NCI-H2081 (cell line): ENCODE results near the gene NRG3.
"Not testable (repeated sequence)": the region's sequence is repeated elsewhere in the genome, so short reads cannot be mapped to it uniquely, and the experiment has no call there.

Experiments used
- DNase-seq, 2 experiments: peaks; one replicate each; lab custom pipeline; 2025; lab: John Stamatoyannopoulos, UW

The NRG3 gene

GRCh38 chr10:82581940-82582339 lies 706.9 kb downstream of the NRG3 start:
- DNase-seq, result no peak

GRCh38 chr10:82591421-82591820 lies 716.4 kb downstream of the NRG3 start:
- no peak for DNase-seq

- no peak for DNase-seq
Measured at GRCh38 chr10:82597840-82598239, 722.8 kb downstream of the NRG3 start.

GRCh38 chr10:82609845-82610244 lies 734.9 kb downstream of the NRG3 start:
- DNase-seq, result no peak

GRCh38 chr10:82618007-82618406 lies 743.0 kb downstream of the NRG3 start:
- peak in 1 of 2 experiments; percentile 11 for DNase-seq

GRCh38 chr10:82621680-82622079 lies 746.7 kb downstream of the NRG3 start:
- no peak for DNase-seq

- DNase-seq, result no peak
Measured at GRCh38 chr10:82622479-82622878, 747.5 kb downstream of the NRG3 start.

GRCh38 chr10:82625512-82626189 lies 750.7 kb downstream of the NRG3 start:
- no peak for DNase-seq

- DNase-seq, result no peak
Measured at GRCh38 chr10:82628373-82628772, 753.4 kb downstream of the NRG3 start.

GRCh38 chr10:82643076-82643475 lies 768.1 kb downstream of the NRG3 start:
- no peak for DNase-seq

GRCh38 chr10:82643601-82644000 lies 768.6 kb downstream of the NRG3 start:
- DNase-seq, result no peak

GRCh38 chr10:82645221-82645620 lies 770.2 kb downstream of the NRG3 start:
- DNase-seq, result no peak

- DNase-seq, result no peak
Measured at GRCh38 chr10:82653244-82654155, 778.5 kb downstream of the NRG3 start.

- no peak for DNase-seq
Measured at GRCh38 chr10:82660205-82660604, 785.2 kb downstream of the NRG3 start.

GRCh38 chr10:82660986-82661385 lies 786.0 kb downstream of the NRG3 start:
- peak in 1 of 2 experiments; percentile 62 for DNase-seq

- no peak for DNase-seq
Measured at GRCh38 chr10:82661701-82662100, 786.7 kb downstream of the NRG3 start.

GRCh38 chr10:82668221-82668895 lies 793.4 kb downstream of the NRG3 start:
- no peak for DNase-seq

GRCh38 chr10:82674036-82674435 lies 799.0 kb downstream of the NRG3 start:
- no peak for DNase-seq

- DNase-seq, result not testable (repeated sequence)
Measured at GRCh38 chr10:82677932-82678331, 802.9 kb downstream of the NRG3 start.

- not testable (repeated sequence) for DNase-seq
Measured at GRCh38 chr10:82678451-82678850, 803.5 kb downstream of the NRG3 start.

- no peak for DNase-seq
Measured at GRCh38 chr10:82680608-82681007, 805.6 kb downstream of the NRG3 start.

- DNase-seq, result no peak
Measured at GRCh38 chr10:82683945-82684344, 809.0 kb downstream of the NRG3 start.

GRCh38 chr10:82685087-82685486 lies 810.1 kb downstream of the NRG3 start:
- DNase-seq, result no peak
